A549 (cell line): ENCODE results near the gene RTN3. TPM values are rescaled to one million over a fixed set of nuclear protein-coding genes. Genes with fewer than 3 reads are reported as not detected.

ENCODE experiments used
- ATAC-seq, 2 experiments: fragments of 200-7000 bp in 1 of 2; fragments of >200 bp in 1 of 2; cut with Nextera tagmentation in 1 of 2; cut with Tn5 transposase in 1 of 2; 3 replicates each; pipeline versions ENCODE4 v1.8.0 to v1.9.1; 2018 to 2020; ENCODE audit warnings: mild to moderate bottlenecking in 1 of 2, moderate library complexity in 1 of 2
- CTCF ChIA-PET: fragments of 300-600 bp; sonication (Branson Sonifier 250); formaldehyde crosslinking; extraction: SDS; loops from one replicate; lab custom pipeline; 2021; ENCODE audit warnings: antibody characterized with exemption, inconsistent platforms; lab: Yijun Ruan, JAX
- POLR2A ChIA-PET: fragments of 350-600 bp; formaldehyde crosslinking; extraction: SDS; loops from one replicate; lab custom pipeline; 2021; ENCODE audit warnings: antibody characterized with exemption, inconsistent platforms; lab: Yijun Ruan, JAX
- DNase-seq, 2 experiments: peaks; one replicate each; pipeline versions ENCODE4 v3.0.0 to v3.0.0-alpha.2; 2011 to 2016; ENCODE audit warnings: low read depth in 1 of 2, low spot score in 1 of 2
- FAIRE-seq: peaks from 2 replicates; lab custom pipeline; 2011; peaks lifted over from hg19 to GRCh38; lab: Jason Lieb, UNC
- H3K27ac ChIP-seq, 2 experiments: fragments of >200 bp; sonication (Bioruptor Twin); formaldehyde crosslinking; 3 replicates each; pipeline ENCODE4 v1.5.1; 2016 to 2017
- H3K4me1 ChIP-seq: fragments of >200 bp; sonication (Bioruptor Twin); formaldehyde crosslinking; 3 replicates; pipeline ENCODE4 v1.6.1; 2016
- H3K4me2 ChIP-seq: fragments of >200 bp; sonication (Bioruptor Twin); formaldehyde crosslinking; 3 replicates; pipeline ENCODE4 v1.6.1; 2016
- H3K4me3 ChIP-seq: fragments of >200 bp; sonication (Bioruptor Twin); formaldehyde crosslinking; 3 replicates; pipeline ENCODE4 v1.5.1; 2016
- H3K9me3 ChIP-seq: fragments of >200 bp; sonication (Bioruptor Twin); formaldehyde crosslinking; 3 replicates; pipeline ENCODE4 v1.6.1; 2016
- ATOH8 ChIP-seq: fragments of 250-450 bp; sonication (Bioruptor Pico); IDR thresholded peaks from 2 replicates; pipeline ENCODE4 v1.5.0; 2020; ENCODE audit warnings: low read depth, mild to moderate bottlenecking, moderate library complexity
- CEBPB ChIP-seq, 2 experiments: fragments of >200 bp in 1 of 2; sonication (Bioruptor Twin) in 1 of 2; formaldehyde crosslinking in 1 of 2; IDR thresholded peaks; 2 replicates each; pipeline ENCODE4 v1.6.1; 2012 to 2016
- CHD2 ChIP-seq: fragments of 150-350 bp; IDR thresholded peaks from 2 replicates; pipeline ENCODE4 v1.6.1; 2014; ENCODE audit warnings: low read length; ENCODE audit not compliant: partially characterized antibody
- EHF ChIP-seq: fragments of 250-450 bp; sonication (Bioruptor Pico); IDR thresholded peaks from 2 replicates; pipeline ENCODE4 v1.5.0; 2020; ENCODE audit warnings: mild to moderate bottlenecking
- EP300 ChIP-seq, 2 experiments: fragments of >200 bp; sonication (Bioruptor Twin); formaldehyde crosslinking; IDR thresholded peaks; 2 replicates in 1 of 2; 3 replicates in 1 of 2; pipeline ENCODE4 v1.6.1; 2016 to 2017
- FOSL2 ChIP-seq, 2 experiments: fragments of 450-650 bp in 1 of 2; fragments of >200 bp in 1 of 2; sonication (Bioruptor Twin) in 1 of 2; formaldehyde crosslinking; IDR thresholded peaks; 2 replicates each; pipeline versions ENCODE4 v1.5.0 to v1.6.1; 2016 to 2020; ENCODE audit warnings: mild to moderate bottlenecking in 1 of 2, moderate library complexity in 1 of 2
- HOXB13 ChIP-seq: fragments of 250-450 bp; sonication (Bioruptor Pico); IDR thresholded peaks from 2 replicates; pipeline ENCODE4 v1.5.0; 2020; ENCODE audit warnings: low read depth, mild to moderate bottlenecking, moderate library complexity
- HOXB5 ChIP-seq: fragments of 250-450 bp; sonication (Bioruptor Pico); IDR thresholded peaks from 2 replicates; pipeline ENCODE4 v1.5.0; 2020; ENCODE audit warnings: mild to moderate bottlenecking, moderate library complexity
- JUNB ChIP-seq: fragments of >200 bp; sonication (Bioruptor Twin); formaldehyde crosslinking; IDR thresholded peaks from 2 replicates; pipeline ENCODE4 v1.6.1; 2016
- MAFK ChIP-seq: fragments of 450-650 bp; IDR thresholded peaks from 2 replicates; pipeline ENCODE4 v1.6.1; 2014; ENCODE audit not compliant: partially characterized antibody
- MAX ChIP-seq: IDR thresholded peaks from 2 replicates; pipeline ENCODE4 v1.6.1; 2012
- MAZ ChIP-seq: fragments of 150-350 bp; IDR thresholded peaks from 2 replicates; pipeline ENCODE4 v1.6.1; 2014; ENCODE audit warnings: antibody characterized with exemption, low read depth, low read length, borderline replicate concordance
- MYC ChIP-seq: IDR thresholded peaks from 2 replicates; pipeline ENCODE4 v1.6.1; 2012; ENCODE audit warnings: mild to moderate bottlenecking, inconsistent platforms, low read length, improper control_type of control experiment, borderline replicate concordance
- PHF8 ChIP-seq: fragments of 200-600 bp; sonication (generic); IDR thresholded peaks from 2 replicates; pipeline ENCODE4 v1.6.1; 2016; ENCODE audit warnings: low read depth, mild to moderate bottlenecking, antibody characterized with exemption, moderate library complexity, borderline replicate concordance
- POLR2AphosphoS2 ChIP-seq: conservative IDR thresholded peaks from 2 replicates; pipeline ENCODE4 v1.6.1; 2012; ENCODE audit warnings: low read length, improper control_type of control experiment, inconsistent platforms
- RAD21 ChIP-seq, 2 experiments: fragments of >200 bp in 1 of 2; sonication (Bioruptor Twin) in 1 of 2; formaldehyde crosslinking in 1 of 2; IDR thresholded peaks in 1 of 2; conservative IDR thresholded peaks in 1 of 2; 2 replicates in 1 of 2; 3 replicates in 1 of 2; pipeline ENCODE4 v1.6.1; 2012 to 2018; ENCODE audit warnings: inconsistent platforms in 1 of 2
- RFX5 ChIP-seq: fragments of 450-650 bp; IDR thresholded peaks from 2 replicates; pipeline ENCODE4 v1.7.1; 2014; ENCODE audit warnings: antibody characterized with exemption, mild to moderate bottlenecking, moderate library complexity
- USF2 ChIP-seq: fragments of 450-650 bp; IDR thresholded peaks from 2 replicates; pipeline ENCODE4 v1.6.1; 2014; ENCODE audit warnings: antibody characterized with exemption
- ZC3H11A ChIP-seq: fragments of 450-650 bp; IDR thresholded peaks from 2 replicates; pipeline ENCODE4 v1.6.1; 2014; ENCODE audit warnings: antibody characterized with exemption, mild to moderate bottlenecking
- ZNF302 ChIP-seq: fragments of 250-450 bp; sonication (Bioruptor Pico); IDR thresholded peaks from 2 replicates; pipeline ENCODE4 v1.9.0; 2021; ENCODE audit warnings: inconsistent platforms, mild to moderate bottlenecking, moderate library complexity
- WGBS: methylation state at CpG from one replicate; pipeline ENCODE4 v1.1.6; 2017; ENCODE audit errors: missing lambda C conversion rate; 5-methylcytosine and 5-hydroxymethylcytosine counted together
- polyA plus RNA-seq, 4 experiments: library from polyadenylated mRNA; depleted of rRNA in 3 of 4; stranded (reverse); fragments of >200 nt; fragmentation: RNase III in 1 of 4; extraction: RNeasy Plus Mini Kit Qiagen cat#74134 plus additional on column Dnase treatment in 1 of 4; gene quantifications; 2 replicates in 3 of 4; 3 replicates in 1 of 4; pipeline ENCODE4 v1.2.3, GENCODE V29; 2011 to 2017
- small RNA-seq, 6 experiments: library from RNA; depleted of rRNA; stranded (forward); fragments of <200 nt; gene quantifications; one replicate each; pipeline ENCODE3, GENCODE V24; 2012

Gene RTN3
- polyA plus RNA-seq, 2 of the 4 experiments (the other 2 are of a cell fraction) = 108 to 196 TPM

- DNase-seq (peak; percentile 51 to 74), FAIRE-seq (no peak), ATAC-seq (peak; percentile 87 to 93)
- peak overlapping the region; percentile 21 to 79; a peak in 4 of 6 replicates for H3K27ac ChIP-seq
- TF ChIP-seq FOSL2 (IDR thresholded peaks at IDR 0.05) = no peak
- peak; percentile 70 for TF ChIP-seq FOSL2 (CRISPR knock-in tag; IDR thresholded peaks at IDR 0.05)
- TF ChIP-seq HOXB5 (CRISPR knock-in tag) = no peak
- TF ChIP-seq PHF8 = no peak
- no peak for TF ChIP-seq RAD21 (conservative IDR thresholded peaks at IDR 0.05 in 1 of 2, IDR thresholded peaks at IDR 0.05 in 1 of 2)
- TF ChIP-seq ATOH8 (CRISPR knock-in tag) = no peak
- peak; percentile 51; the same call in 1 of the 2 replicates for TF ChIP-seq MAX
- TF ChIP-seq CHD2 = no peak
- peak in 1 of 2 experiments; percentile 28; a peak in 1 of 4 replicates for TF ChIP-seq CEBPB (IDR thresholded peaks at IDR 0.05)
- no peak for TF ChIP-seq ZNF302 (CRISPR knock-in tag)
- TF ChIP-seq MYC = no peak
- TF ChIP-seq USF2 = peak; percentile 85
- TF ChIP-seq, all 56 proteins: peak for 4
- Histone ChIP-seq H3K4me2 (peak overlapping the region; percentile 52), H3K9me3 (no peaks in the 10 kb centered on the region), H3K4me3 (no peak overlapping the region), H3K4me1 (peaks cover 16% of the 10 kb centered on the region)
- CTCF ChIA-PET = interaction anchor here (0.6 to 1.8 kb wide), 5 partner anchors 18 to 822 kb away, joined by 3 to 9 read pairs (median 3); no protein-coding TSS in a partner anchor
- 49% methylated on average over 10 of the region's 10 CpGs for WGBS
- POLR2A ChIA-PET = interaction anchor here (0.8 to 1.4 kb wide), 2 partner anchors 10 to 121 kb away, joined by 3 read pairs; partner anchors contain the start of gene RTN3
Observed at GRCh38 chr11:63802637-63803414, 121.5 kb downstream of the RTN3 start.

- peaks cover 16% of the 10 kb centered on the region for H3K4me1 ChIP-seq
- FAIRE-seq (no peak), ATAC-seq (no peak), DNase-seq (no peak)
- H3K27ac ChIP-seq = no peak overlapping the region
- WGBS = 66% methylated on average over 6 of the region's 6 CpGs
- H3K4me2 ChIP-seq = no peak overlapping the region
- no peak for TF ChIP-seq RFX5
- TF ChIP-seq MAZ = no peak
- no peak for TF ChIP-seq ZC3H11A
- no peak for TF ChIP-seq EP300 (IDR thresholded peaks at IDR 0.05)
- TF ChIP-seq MAFK = no peak
- TF ChIP-seq HOXB5 (CRISPR knock-in tag) = no peak
- H3K9me3 ChIP-seq = no peaks in the 10 kb centered on the region
- no peak overlapping the region for H3K4me3 ChIP-seq
- ChIA-PET POLR2A (no interaction called here), CTCF (interaction anchor here (1.0 to 1.8 kb wide), 3 partner anchors 35 to 141 kb away, joined by 3 to 9 read pairs (median 3); no protein-coding TSS in a partner anchor)
Observed at GRCh38 chr11:63804259-63804658, 123.0 kb downstream of the RTN3 start.

GRCh38 chr11:63805844-63806415, 124.6 kb downstream of the RTN3 start:
- POLR2A ChIA-PET = no interaction called here
- H3K4me2 ChIP-seq = no peak overlapping the region

More at GRCh38 chr11:63805844-63806415, 124.6 kb downstream of the RTN3 start:
- DNase-seq (no peak), ATAC-seq (no peak), FAIRE-seq (no peak)
- CTCF ChIA-PET = interaction anchor here (0.6 to 1.5 kb wide), 2 partner anchors 31 to 37 kb away, joined by 3 to 6 read pairs; partner anchors contain the start of gene ZFTA
- WGBS = 86% methylated on average over 9 of the region's 9 CpGs
- H3K27ac ChIP-seq = no peak overlapping the region
- H3K9me3 ChIP-seq = no peaks in the 10 kb centered on the region
- no peak overlapping the region for H3K4me3 ChIP-seq
- peaks cover 16% of the 10 kb centered on the region for H3K4me1 ChIP-seq
- TF ChIP-seq POLR2AphosphoS2 (no peak), JUNB (no peak), MAFK (no peak), HOXB13 (CRISPR knock-in tag) (no peak), EHF (CRISPR knock-in tag) (no peak)

Small RNAs within 50 kb of the gene (small RNA-seq; reads per million reads assigned to genes)
- gene AP000753.3 = 0 reads per million in 6 experiments
- 0 reads per million in 6 experiments for gene RN7SL596P

Other genes starting within 250 kb of the RTN3 start
- 0.12 and 0.25 TPM in 2 replicates for gene PLAAT5, start 190.3 kb upstream of the RTN3 start, polyA plus RNA-seq (2011; rRNA removed)
- gene PLAAT5, start 190.3 kb upstream of the RTN3 start, polyA plus RNA-seq (2017; fragmentation: RNase III; extraction: RNeasy Plus Mini Kit Qiagen cat#74134 plus additional on column Dnase treatment) = 0.04 to 0.08 TPM in 2 of 3 replicates, not detected in the other
- not detected in 2 replicates for gene LGALS12, start 175.4 kb upstream of the RTN3 start, polyA plus RNA-seq (2011; rRNA removed)
- not detected in 3 replicates for gene LGALS12, start 175.4 kb upstream of the RTN3 start, polyA plus RNA-seq (2017; fragmentation: RNase III; extraction: RNeasy Plus Mini Kit Qiagen cat#74134 plus additional on column Dnase treatment)
- gene PLAAT4, start 144.7 kb upstream of the RTN3 start, polyA plus RNA-seq (2011; rRNA removed) = 1.6 and 2.4 TPM in 2 replicates
- 0.74 to 1.8 TPM (median 1.4 TPM) in 3 replicates for gene PLAAT4, start 144.7 kb upstream of the RTN3 start, polyA plus RNA-seq (2017; fragmentation: RNase III; extraction: RNeasy Plus Mini Kit Qiagen cat#74134 plus additional on column Dnase treatment)
- 0.56 and 0.57 TPM in 2 replicates for gene PLAAT2, start 118.1 kb upstream of the RTN3 start, polyA plus RNA-seq (2011; rRNA removed)
- 0.14 to 0.42 TPM (median 0.26 TPM) in 3 replicates for gene PLAAT2, start 118.1 kb upstream of the RTN3 start, polyA plus RNA-seq (2017; fragmentation: RNase III; extraction: RNeasy Plus Mini Kit Qiagen cat#74134 plus additional on column Dnase treatment)
- gene PLAAT3, start 67.1 kb upstream of the RTN3 start, polyA plus RNA-seq (2011; rRNA removed) = 65.2 and 71.1 TPM in 2 replicates
- gene PLAAT3, start 67.1 kb upstream of the RTN3 start, polyA plus RNA-seq (2017; fragmentation: RNase III; extraction: RNeasy Plus Mini Kit Qiagen cat#74134 plus additional on column Dnase treatment) = 39.5 to 40.7 TPM (median 40.1 TPM) in 3 replicates
- gene ATL3, start 10.1 kb upstream of the RTN3 start, polyA plus RNA-seq (2011; rRNA removed) = 45.4 and 50.8 TPM in 2 replicates
- gene ATL3, start 10.1 kb upstream of the RTN3 start, polyA plus RNA-seq (2017; fragmentation: RNase III; extraction: RNeasy Plus Mini Kit Qiagen cat#74134 plus additional on column Dnase treatment) = 26.0 to 26.9 TPM (median 26.3 TPM) in 3 replicates
- gene ZFTA, start 87.3 kb downstream of the RTN3 start, polyA plus RNA-seq (2011; rRNA removed) = 2.4 and 3.0 TPM in 2 replicates
- 5.6 to 6.6 TPM (median 6.5 TPM) in 3 replicates for gene ZFTA, start 87.3 kb downstream of the RTN3 start, polyA plus RNA-seq (2017; fragmentation: RNase III; extraction: RNeasy Plus Mini Kit Qiagen cat#74134 plus additional on column Dnase treatment)
- gene SPINDOC, start 132.0 kb downstream of the RTN3 start, polyA plus RNA-seq (2011; rRNA removed) = 15.6 and 17.6 TPM in 2 replicates
- gene SPINDOC, start 132.0 kb downstream of the RTN3 start, polyA plus RNA-seq (2017; fragmentation: RNase III; extraction: RNeasy Plus Mini Kit Qiagen cat#74134 plus additional on column Dnase treatment) = 30.4 to 34.8 TPM (median 32.1 TPM) in 3 replicates
- 24.7 and 28.4 TPM in 2 replicates for gene MARK2, start 157.6 kb downstream of the RTN3 start, polyA plus RNA-seq (2011; rRNA removed)
- 19.7 to 20.4 TPM (median 20.2 TPM) in 3 replicates for gene MARK2, start 157.6 kb downstream of the RTN3 start, polyA plus RNA-seq (2017; fragmentation: RNase III; extraction: RNeasy Plus Mini Kit Qiagen cat#74134 plus additional on column Dnase treatment)
- 1.8 and 2.5 TPM in 2 replicates for gene RCOR2, start 235.7 kb downstream of the RTN3 start, polyA plus RNA-seq (2011; rRNA removed)
- gene RCOR2, start 235.7 kb downstream of the RTN3 start, polyA plus RNA-seq (2017; fragmentation: RNase III; extraction: RNeasy Plus Mini Kit Qiagen cat#74134 plus additional on column Dnase treatment) = 0.46 to 0.82 TPM (median 0.58 TPM) in 3 replicates